Adipose tissue (tissue), 3 donors: ENCODE data around the gene TMOD3. TPM values are rescaled to one million over a fixed set of nuclear protein-coding genes. Genes with fewer than 3 reads are reported as not detected.

Experiments used
- H3K27ac ChIP-seq: one replicate; pipeline ENCODE4 v1.5.1; 2013; ENCODE audit warnings: low read depth, low read length
- WGBS, 3 donors: extraction: QIAGEN DNeasy Blood & Tissue Kit; methylation state at CpG; one replicate each; pipeline ENCODE4 v1.1.7; 2013; 5-methylcytosine and 5-hydroxymethylcytosine counted together
- polyA plus RNA-seq, 3 donors: library from polyadenylated mRNA; stranded (reverse); fragments of 200-250 nt; gene quantifications; one replicate each; pipeline ENCODE4 v1.2.3, GENCODE V29; 2013
- donor health status: healthy with polysubstance abuse.
- donor health status: Bipolar disorder and iron deficiency.
- donor health status: healthy.

The TMOD3 gene
- polyA plus RNA-seq, 3 donors, result 5.4 to 14.6 (median 7.5) TPM

DNA sequence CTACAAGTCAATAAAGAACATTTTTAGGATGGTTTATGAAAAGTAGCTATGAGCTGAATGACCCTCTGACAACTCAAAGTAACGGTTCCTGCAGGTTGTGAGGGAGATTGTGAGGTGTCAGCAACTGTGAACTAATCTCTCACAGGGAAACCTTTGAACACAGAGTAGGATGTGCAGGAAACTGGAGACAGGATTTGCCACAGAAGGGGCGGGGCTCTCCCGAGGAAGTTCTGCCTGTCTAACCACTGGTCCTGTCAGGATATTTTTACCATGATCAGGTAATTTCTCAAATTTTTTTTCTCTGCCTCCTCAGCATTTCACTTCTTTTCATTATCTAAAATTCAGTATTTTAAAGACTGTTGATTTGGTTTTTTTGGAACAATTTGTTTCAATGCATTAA is 108.8 kb downstream of the TMOD3 start:
- no peak overlapping the region for H3K27ac ChIP-seq
- WGBS, 3 donors, result 77 to 85% (median 83%) methylated on average over 3 of the region's 3 CpGs

DNA sequence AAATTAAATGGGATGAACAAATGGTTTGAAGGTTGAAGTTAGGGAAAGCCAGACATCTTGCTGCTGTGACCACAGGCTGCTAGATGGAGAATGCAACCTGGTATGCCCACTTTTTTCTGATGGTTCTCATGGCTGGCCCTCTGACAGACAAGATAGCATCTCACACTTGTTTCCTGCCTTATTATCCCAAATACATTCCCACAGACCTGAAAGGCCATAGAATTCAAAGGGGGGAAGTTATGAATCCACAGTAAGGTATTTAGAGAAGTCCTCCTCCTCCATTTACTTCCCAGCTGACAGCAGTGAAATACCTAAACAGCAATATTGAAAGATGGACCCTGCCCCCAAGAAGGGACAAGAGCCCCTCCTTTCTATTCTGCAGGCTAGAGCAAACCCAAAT is 109.8 kb downstream of the TMOD3 start:
- no peak overlapping the region for H3K27ac ChIP-seq

DNA sequence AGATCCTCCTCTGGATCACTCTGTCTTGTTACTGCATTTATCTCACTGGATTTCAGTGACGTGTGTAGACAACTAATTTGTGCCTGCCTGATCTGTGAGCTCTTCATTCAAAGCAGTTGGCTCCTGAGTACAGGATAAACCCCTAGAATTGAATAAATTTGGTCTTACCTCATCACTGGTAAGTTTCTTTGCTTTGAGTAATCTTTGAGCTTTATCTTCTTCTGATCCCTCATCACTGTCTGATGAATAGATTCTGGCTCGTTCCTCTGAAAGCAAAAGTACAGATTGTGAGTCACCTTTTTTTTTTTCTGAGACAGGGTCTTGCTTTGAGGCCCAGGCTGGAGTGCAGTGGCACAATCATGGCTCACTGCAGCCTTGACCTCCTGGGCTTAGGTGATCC is 117.7 kb downstream of the TMOD3 start:
- WGBS, 3 donors, result 45 to 96% (median 91%) methylated on average over 2 of the region's 2 CpGs
- H3K27ac ChIP-seq, result no peak overlapping the region

DNA sequence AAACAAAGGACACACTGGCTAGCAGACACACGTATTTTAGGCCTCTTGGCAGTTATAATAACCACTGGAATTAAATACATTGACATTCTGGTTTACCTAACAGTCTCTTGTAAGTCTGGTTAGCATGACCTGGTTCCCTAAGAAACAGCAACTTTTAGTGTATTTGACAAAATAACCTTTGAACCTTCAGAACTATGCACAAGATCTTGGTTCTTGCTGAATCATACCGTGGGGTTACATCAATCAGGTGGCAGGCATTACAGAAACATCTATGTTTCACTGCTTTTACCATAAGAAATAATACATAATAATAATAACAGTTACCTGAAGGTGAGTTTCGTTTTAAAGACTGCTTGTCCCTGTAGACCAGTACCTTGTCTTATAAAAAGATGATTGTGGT is 123.4 kb downstream of the TMOD3 start:
- 83 to 97% (median 92%) methylated on average over 3 of the region's 3 CpGs for WGBS, 3 donors
- H3K27ac ChIP-seq, result no peak overlapping the region

DNA sequence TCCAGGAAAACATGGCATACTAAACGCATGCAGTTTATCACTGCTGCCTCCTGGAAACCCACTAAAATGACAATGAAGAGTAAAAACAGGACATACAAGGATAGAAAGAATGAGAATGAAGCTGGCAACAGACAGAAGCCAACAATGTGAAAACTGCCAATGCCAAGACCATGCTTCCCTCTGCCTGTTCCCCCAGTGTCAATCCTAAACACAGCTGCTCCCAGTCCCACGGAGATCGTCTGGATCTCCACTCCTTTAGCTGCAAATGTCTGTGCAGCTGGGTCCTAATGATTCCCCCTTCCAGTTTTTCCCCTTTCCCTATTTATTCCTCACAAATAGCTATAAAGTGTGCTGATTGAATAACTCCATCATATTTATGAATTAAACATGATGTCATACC is 126.1 kb downstream of the TMOD3 start:
- H3K27ac ChIP-seq, result no peak overlapping the region
- 55 to 96% (median 91%) methylated on average over 3 of the region's 3 CpGs for WGBS, 3 donors

Other genes starting within 250 kb of the TMOD3 start
- 10 to 100 TPM in 2 of 3 donors, 1 to 10 TPM in 1; 8.2 to 30.9 (median 16.3) TPM for gene DMXL2, start 206.9 kb upstream of the TMOD3 start, polyA plus RNA-seq
- 1 to 10 TPM in 1 of 3 donors, under 1 TPM in 2; 0.11 to 3.8 (median 0.39) TPM for gene SCG3, start 148.2 kb upstream of the TMOD3 start, polyA plus RNA-seq
- gene LYSMD2, start 92.0 kb upstream of the TMOD3 start, polyA plus RNA-seq, result 10 to 100 TPM in 1 of 3 donors, 1 to 10 TPM in 2; 6.5 to 16.5 (median 6.5) TPM
- gene TMOD2, start 78.1 kb upstream of the TMOD3 start, polyA plus RNA-seq, result 10 to 100 TPM in 1 of 3 donors, 1 to 10 TPM in 2; 1.2 to 28.9 (median 2.2) TPM
- gene LEO1, start 142.1 kb downstream of the TMOD3 start, polyA plus RNA-seq, result 10 to 100 TPM in 1 of 3 donors, 1 to 10 TPM in 2; 7.2 to 11.2 (median 9.2) TPM
- gene MAPK6, start 189.6 kb downstream of the TMOD3 start, polyA plus RNA-seq, result 10 to 100 TPM in 2 of 3 donors, 1 to 10 TPM in 1; 4.1 to 11.3 (median 10.1) TPM